Right lobe of liver (tissue), 6 donors: ENCODE results near the gene TMOD4. TPM values are rescaled to one million over a fixed set of nuclear protein-coding genes. Genes with fewer than 3 reads are reported as not detected.
"Not testable (repeated sequence)": the region's sequence is repeated elsewhere in the genome, so short reads cannot be mapped to it uniquely, and the experiment has no call there.

Experiments used
- ATAC-seq, 4 donors: fragments of 200-7000 bp; cut with Tn5 transposase; one replicate each; pipeline ENCODE4 v1.9.1; 2020; ENCODE audit warnings: mild to moderate bottlenecking in 4 of 4, moderate library complexity in 4 of 4
- DNase-seq, 3 donors: peaks; one replicate each; pipeline ENCODE4 v3.0.0-alpha.2; 2020
- H3K27ac ChIP-seq, 3 donors: fragments of 200-600 bp; one replicate each; pipeline ENCODE4 v1.8.0; 2022
- H3K27me3 ChIP-seq, 2 donors: fragments of 200-600 bp; one replicate each; pipeline ENCODE4 v1.8.0; 2022
- H3K36me3 ChIP-seq, 4 donors: fragments of 200-600 bp; sonication (generic) in 1 of 4; one replicate each; pipeline versions ENCODE4 v1.5.1 to v1.8.0; 2017 to 2022; ENCODE audit warnings: control low read depth in 1 of 4
- H3K4me1 ChIP-seq, 4 donors: fragments of 200-600 bp; sonication (generic) in 1 of 4; one replicate each; pipeline versions ENCODE4 v1.5.1 to v1.8.0; 2017 to 2022; ENCODE audit warnings: control low read depth in 1 of 4
- H3K4me3 ChIP-seq, 3 donors: fragments of 200-600 bp; one replicate each; pipeline ENCODE4 v1.8.0; 2022
- H3K9me3 ChIP-seq, 4 donors: fragments of 200-600 bp; sonication (generic) in 1 of 4; one replicate each; pipeline versions ENCODE4 v1.5.1 to v1.8.0; 2017 to 2022; ENCODE audit warnings: control low read depth in 1 of 4
- CTCF ChIP-seq, 4 donors: fragments of 200-600 bp in 3 of 4; fragments of 450-650 bp in 1 of 4; IDR thresholded peaks; one replicate each; pipeline versions ENCODE4 v1.5.1 to v1.8.0; 2016 to 2022; ENCODE audit warnings: antibody characterized with exemption in 4 of 4, mild to moderate bottlenecking in 2 of 4
- POLR2A ChIP-seq: fragments of 450-650 bp; IDR thresholded peaks from one replicate; pipeline ENCODE4 v1.6.1; 2017; ENCODE audit warnings: antibody characterized with exemption, mild to moderate bottlenecking
- WGBS: methylation state at CpG from one replicate; pipeline ENCODE4 v1.1.6; 2018; ENCODE audit warnings: low coverage, low lambda C conversion rate; ENCODE audit not compliant: insufficient coverage; ENCODE audit errors: missing lambda C conversion rate; 5-methylcytosine and 5-hydroxymethylcytosine counted together
- intact Hi-C, 2 donors: fragments of 100-400 bp; cut with DNase I; formaldehyde crosslinking; loops; one replicate each; pipeline versions ENCODE4 v1.11.2 to v1.14.1; 2022
- total RNA-seq, 6 experiments: library from RNA; depleted of rRNA in 2 of 6; stranded (reverse); fragments of >200 nt in 2 of 6; fragmentation: NEBNext Ultra II Directional in 3 of 6; extraction: Animal tissue kit (Norgen Biotek cat#: 25700) in 3 of 6; gene quantifications; one replicate each; pipeline versions ENCODE4 v1.1.0 to v1.2.4, GENCODE V29; 2016 to 2023
- donor health status: DM: no; HTN: yes; CAD: no.
- donor health status: DM: no; HTN: no; CAD: no.
- donor health status: DM: no; HTN: no; CAD: no.
- donor health status: DM: no; HTN: yes; CAD: no.
- donor health status: DM: no; HTN: yes; CAD: no.

Gene TMOD4
- total RNA-seq, 6 experiments from 2014 or later = not detected

- 84% methylated on average over 14 of the region's 15 CpGs for WGBS
These were observed 36.4 kb upstream of the TMOD4 start for GRCh38 chr1:151211972-151212705.

GRCh38 chr1:151210830-151211229 is 35.0 kb upstream of the TMOD4 start:
- Histone ChIP-seq H3K27ac (no peak overlapping the region), H3K27me3 (no peaks in the 10 kb centered on the region), H3K4me3 (no peak overlapping the region), H3K36me3 (peaks cover 0 to 26% (median 10%) of the 10 kb centered on the region in 4 donors), H3K4me1 (peaks cover 0 to 2% (median 0%) of the 10 kb centered on the region in 4 donors), H3K9me3 (no peaks in the 10 kb centered on the region)
- no peak for TF ChIP-seq CTCF (IDR thresholded peaks at IDR 0.05)
- TF ChIP-seq POLR2A = no peak
- no peak for ATAC-seq
- WGBS = 67% methylated on average over 1 of the region's 1 CpG
- intact Hi-C loops = no loop called here
- no peak for DNase-seq

More at GRCh38 chr1:151211972-151212705, 36.4 kb upstream of the TMOD4 start:
- H3K4me3 ChIP-seq = no peak overlapping the region
- DNase-seq (no peak), ATAC-seq (no peak)
- H3K36me3 ChIP-seq = peaks cover 0 to 23% (median 4%) of the 10 kb centered on the region in 4 donors
- H3K4me1 ChIP-seq = peaks cover 0 to 2% (median 0%) of the 10 kb centered on the region in 4 donors
- H3K27ac ChIP-seq = no peak overlapping the region
- TF ChIP-seq POLR2A (no peak), CTCF (IDR thresholded peaks at IDR 0.05) (no peak)
- H3K27me3 ChIP-seq = no peaks in the 10 kb centered on the region
- intact Hi-C loops = no loop called here
- H3K9me3 ChIP-seq = no peaks in the 10 kb centered on the region

GRCh38 chr1:151205381-151205965 is 29.7 kb upstream of the TMOD4 start:
- DNase-seq, ATAC-seq, H3K4me3 ChIP-seq, H3K9me3 ChIP-seq, H3K4me1 ChIP-seq, intact Hi-C loops, H3K27me3 ChIP-seq, H3K27ac ChIP-seq: not testable (repeated sequence)
- 89% methylated on average over 12 of the region's 12 CpGs for WGBS
- peaks cover 0 to 30% (median 10%) of the 10 kb centered on the region in 4 donors for H3K36me3 ChIP-seq

- TF ChIP-seq POLR2A (no peak), CTCF (IDR thresholded peaks at IDR 0.05) (no peak)
- 35% methylated on average over 11 of the region's 11 CpGs for WGBS
- intact Hi-C loops = loop anchor here in 1 of 2 donors (5.0 to 10.0 kb wide), 2 partner anchors 47 to 75 kb away; no protein-coding TSS in a partner anchor
- H3K27ac ChIP-seq = peak overlapping the region; percentile 1 to 78 (median 73)
- H3K9me3 ChIP-seq = no peaks in the 10 kb centered on the region
- peak overlapping the region; percentile 74 to 83 (median 81) for H3K4me3 ChIP-seq
- H3K36me3 ChIP-seq = peaks cover 0 to 6% (median 0%) of the 10 kb centered on the region in 4 donors
- no peak for DNase-seq
- no peak for ATAC-seq
- no peaks in the 10 kb centered on the region for H3K27me3 ChIP-seq
- peaks cover 0 to 21% (median 0%) of the 10 kb centered on the region in 4 donors for H3K4me1 ChIP-seq
These were observed 24.2 kb upstream of the TMOD4 start for GRCh38 chr1:151199873-151200581.
